K562 (cell line): ENCODE measurements around the gene MACROD2.

Experiments
- ATF2 ChIP-seq: sonication (generic); formaldehyde crosslinking; IDR thresholded peaks from 2 replicates; pipeline ENCODE4 v1.8.1; 2022; ENCODE audit warnings: missing genetic modification reagents
- BACH1 ChIP-seq: fragments of 200-800 bp; sonication (Bioruptor generic); IDR thresholded peaks from 2 replicates; pipeline ENCODE4 v1.6.1; 2016; ENCODE audit warnings: missing genetic modification characterization, missing compliant biosample characterization
- NR1H2 ChIP-seq: sonication (generic); formaldehyde crosslinking; IDR thresholded peaks from 2 replicates; pipeline ENCODE4 v1.4.0; 2020; ENCODE audit warnings: mild to moderate bottlenecking, missing genetic modification reagents
- NRF1 ChIP-seq, 2 experiments: fragments of 450-650 bp; IDR thresholded peaks in 1 of 2; conservative IDR thresholded peaks in 1 of 2; 2 replicates each; pipeline ENCODE4 v1.6.1; 2014; ENCODE audit warnings: mild to moderate bottlenecking in 2 of 2
- TRIM28 ChIP-seq: fragments of 450-650 bp; IDR thresholded peaks from 2 replicates; pipeline ENCODE4 v1.6.1; 2017
- ZNF277 ChIP-seq: fragments of 250-450 bp; sonication (Bioruptor Pico); IDR thresholded peaks from 2 replicates; pipeline ENCODE4 v1.8.0; 2022; ENCODE audit warnings: inconsistent platforms, mild to moderate bottlenecking, moderate library complexity, borderline replicate concordance

- no peak for TF ChIP-seq ATF2 (CRISPR knock-in tag)
- TF ChIP-seq NRF1 (conservative IDR thresholded peaks at IDR 0.05 in 1 of 2, IDR thresholded peaks at IDR 0.05 in 1 of 2) = no peak
- no peak for TF ChIP-seq NR1H2
- TF ChIP-seq ZNF277 (CRISPR knock-in tag) = no peak
- no peak for TF ChIP-seq TRIM28
- TF ChIP-seq BACH1 (tag) = no peak
These were observed 1127.3 kb downstream of the MACROD2 start for GRCh38 chr20:15122613-15123012.
